SKM-1 (cell line): ENCODE measurements around the gene FAM209A.
A peak's percentile ranks its signal among the peaks of the same experiment; 100 is the strongest.
"Not testable (repeated sequence)": the region's sequence is repeated elsewhere in the genome, so short reads cannot be mapped to it uniquely, and the experiment has no call there.

ENCODE experiments used
- DNase-seq: peaks from one replicate; lab custom pipeline; 2025; ENCODE audit not compliant: unreplicated experiment; lab: John Stamatoyannopoulos, UW

FAM209A gene, protein sequence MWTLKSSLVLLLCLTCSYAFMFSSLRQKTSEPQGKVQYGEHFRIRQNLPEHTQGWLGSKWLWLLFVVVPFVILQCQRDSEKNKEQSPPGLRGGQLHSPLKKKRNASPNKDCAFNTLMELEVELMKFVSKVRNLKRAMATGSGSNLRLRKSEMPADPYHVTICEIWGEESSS

DNA sequence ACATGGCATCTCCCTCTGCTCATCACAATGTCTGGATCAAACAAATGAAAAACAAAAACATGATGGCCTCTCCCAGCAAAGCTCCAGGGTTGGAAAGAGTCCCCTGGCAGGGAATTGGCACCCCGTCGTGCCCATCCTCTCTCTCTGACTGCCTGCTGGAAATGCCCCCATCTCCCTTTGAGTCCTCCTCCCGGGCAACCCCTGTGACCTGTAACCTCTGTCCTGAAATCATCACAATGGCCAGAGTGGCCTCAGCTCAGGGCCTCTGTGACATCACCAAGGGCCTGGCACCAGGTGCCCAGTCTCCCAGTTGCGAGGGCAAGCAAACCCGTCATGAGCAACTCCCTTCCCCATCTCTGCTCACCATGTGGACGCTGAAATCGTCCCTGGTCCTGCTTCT is at the start of gene FAM209A:
Gene FAM209A (plus strand): TSS at position 301 of the 400 bp plus-strand sequence. CDS start 65 bp downstream, at position 366.
- DNase-seq = not testable (repeated sequence)

- no peak for DNase-seq
These were observed 40.6 kb upstream of the FAM209A start for GRCh38 chr20:56483970-56484369.

GRCh38 chr20:56487216-56487615 is 37.3 kb upstream of the FAM209A start:
- peak; percentile 8 for DNase-seq

GRCh38 chr20:56488566-56488965 is 36.0 kb upstream of the FAM209A start:
- no peak for DNase-seq

- DNase-seq = no peak
These were observed 23.4 kb upstream of the FAM209A start for GRCh38 chr20:56501116-56501515.

- DNase-seq = no peak
These were observed 20.6 kb upstream of the FAM209A start for GRCh38 chr20:56503916-56504315.

DNA sequence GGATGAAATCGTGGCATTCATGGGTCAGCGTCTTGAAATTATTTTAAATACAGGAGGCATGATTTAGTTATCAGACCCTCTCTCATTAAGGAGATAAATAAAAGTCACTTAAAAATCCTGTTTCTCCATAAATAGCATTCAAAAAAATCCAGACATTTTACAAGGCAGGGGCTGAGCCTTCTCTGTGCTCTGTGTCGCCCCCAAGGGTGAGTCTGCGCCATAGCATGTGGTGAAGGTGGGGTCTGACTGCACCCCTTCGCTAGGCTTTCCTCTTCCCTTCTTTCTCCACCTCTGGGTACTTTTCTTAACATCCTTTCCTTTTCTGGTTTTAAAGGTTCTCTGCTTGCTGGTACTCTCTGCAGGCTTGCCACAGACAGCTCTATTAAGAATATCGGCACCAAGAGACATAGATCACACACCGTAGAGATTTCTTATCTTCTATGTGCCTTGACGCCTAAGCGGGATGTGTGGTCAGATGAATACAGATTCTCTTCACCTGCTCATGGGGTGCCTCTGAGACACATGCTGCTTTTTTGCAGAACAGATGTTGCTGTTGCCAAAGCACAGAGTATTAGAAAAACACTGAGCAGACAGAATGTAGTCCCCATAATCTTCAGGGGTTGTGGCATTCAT is 20.1 kb upstream of the FAM209A start:
- DNase-seq = no peak

GRCh38 chr20:56506103-56506502 is 18.4 kb upstream of the FAM209A start:
- no peak for DNase-seq

DNA sequence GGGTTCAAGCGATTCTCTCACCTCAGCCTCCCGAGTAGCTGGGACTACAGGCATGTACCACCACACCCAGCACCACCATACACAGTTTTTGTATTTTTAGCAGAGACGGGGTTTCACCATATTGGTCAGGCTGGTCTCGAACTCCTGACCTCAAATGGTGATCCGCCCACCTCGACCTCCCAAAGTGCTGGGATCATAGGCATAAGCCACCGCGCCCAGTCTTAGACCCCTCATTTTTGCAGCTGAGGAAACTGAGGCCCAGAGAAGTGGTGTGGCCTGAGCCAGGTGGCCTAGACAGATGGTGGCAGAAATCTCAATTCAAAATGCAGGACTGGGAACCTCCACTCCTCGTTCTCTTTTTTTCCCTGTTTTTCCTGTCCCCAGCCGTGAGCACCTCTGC is 12.6 kb upstream of the FAM209A start:
- no peak for DNase-seq

DNA sequence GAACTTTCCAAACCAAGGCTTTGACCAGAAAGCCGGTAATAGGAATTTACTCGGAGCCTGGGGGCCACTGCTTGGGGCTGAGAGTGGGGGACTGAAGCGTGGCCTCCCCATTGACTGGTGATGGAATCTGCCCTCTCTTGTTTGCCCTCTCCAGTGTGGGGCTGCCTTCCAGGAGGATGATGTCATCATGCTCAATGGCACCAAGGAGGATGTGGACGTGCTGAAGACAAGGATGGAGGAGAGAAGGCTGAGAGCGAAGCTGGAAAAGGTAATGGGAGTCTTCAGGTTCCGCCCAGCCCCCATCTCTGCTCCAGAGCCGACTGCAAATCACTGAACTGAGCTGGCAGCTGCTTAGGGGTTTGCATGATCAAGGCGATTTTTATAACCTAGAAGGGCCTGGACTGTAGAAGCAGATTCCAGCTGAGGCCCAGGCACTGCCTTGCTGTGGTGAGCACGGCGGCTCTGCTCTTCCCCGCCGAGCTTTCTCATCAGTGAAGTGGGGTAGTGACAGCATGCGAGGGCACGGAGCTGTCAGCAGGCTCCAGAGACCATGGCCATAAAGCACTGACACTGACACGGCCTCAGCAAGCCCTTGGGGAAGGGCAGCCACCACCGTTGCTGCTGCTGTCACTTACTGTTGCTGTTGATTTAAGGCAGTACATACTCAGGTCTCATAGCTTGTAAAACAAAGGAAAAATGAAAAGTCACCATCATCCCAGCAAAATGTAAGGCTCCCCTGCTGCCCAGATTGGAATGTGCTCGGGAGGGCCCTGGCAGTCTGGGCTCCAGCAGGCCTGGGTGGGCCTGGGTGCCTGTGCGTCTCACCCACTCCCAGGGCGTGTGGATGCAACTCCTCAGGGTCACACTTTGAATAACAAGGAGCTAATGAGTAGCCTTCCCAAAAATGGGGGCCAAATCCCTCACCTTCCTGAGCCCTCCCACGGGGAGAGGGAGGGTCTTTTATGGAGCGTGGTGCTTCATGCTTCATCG is 11.1 kb upstream of the FAM209A start:
- DNase-seq = no peak

GRCh38 chr20:56516631-56517030 is 7.9 kb upstream of the FAM209A start:
- DNase-seq = no peak

- no peak for DNase-seq
These were observed 7.3 kb upstream of the FAM209A start for GRCh38 chr20:56517211-56517610.

DNA sequence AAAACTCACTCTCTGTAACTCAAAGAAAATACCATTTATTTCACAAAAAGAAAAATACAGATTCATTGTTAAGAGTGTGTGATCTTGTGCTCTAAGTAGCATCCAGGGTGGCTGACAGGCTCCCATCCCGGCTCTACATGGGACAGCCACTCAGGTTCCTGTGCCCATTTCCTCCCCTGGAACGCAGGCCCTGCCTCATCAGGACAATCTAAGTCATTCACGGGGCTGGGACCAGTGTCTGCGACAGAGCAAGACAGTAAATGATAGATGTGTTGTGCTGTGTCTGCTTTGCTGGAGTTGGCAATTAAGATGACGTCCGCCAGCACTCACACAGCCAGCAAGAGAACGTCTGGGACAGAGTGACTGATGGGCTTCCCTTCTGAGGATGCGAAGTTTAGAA is 6.9 kb upstream of the FAM209A start:
- DNase-seq = no peak

DNA sequence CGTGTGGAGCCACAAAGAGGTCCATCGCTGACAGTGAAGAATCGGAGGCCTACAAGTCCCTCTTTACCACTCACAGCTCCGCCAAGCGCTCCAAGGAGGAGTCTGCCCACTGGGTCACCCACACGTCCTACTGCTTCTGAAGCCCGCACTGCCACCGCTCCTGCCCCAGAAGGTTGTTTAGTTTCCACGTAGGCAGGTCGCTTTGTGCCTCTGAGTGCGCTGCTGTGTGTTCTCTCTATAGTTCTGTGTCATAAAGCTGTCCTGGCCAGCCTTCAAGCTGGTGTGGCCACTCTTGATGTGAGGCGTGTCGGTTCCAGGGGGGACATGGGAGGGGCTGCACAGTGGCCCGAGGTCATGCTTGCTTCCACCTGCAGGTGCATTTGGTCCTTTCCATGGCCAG is 6.4 kb upstream of the FAM209A start:
- no peak for DNase-seq

DNA sequence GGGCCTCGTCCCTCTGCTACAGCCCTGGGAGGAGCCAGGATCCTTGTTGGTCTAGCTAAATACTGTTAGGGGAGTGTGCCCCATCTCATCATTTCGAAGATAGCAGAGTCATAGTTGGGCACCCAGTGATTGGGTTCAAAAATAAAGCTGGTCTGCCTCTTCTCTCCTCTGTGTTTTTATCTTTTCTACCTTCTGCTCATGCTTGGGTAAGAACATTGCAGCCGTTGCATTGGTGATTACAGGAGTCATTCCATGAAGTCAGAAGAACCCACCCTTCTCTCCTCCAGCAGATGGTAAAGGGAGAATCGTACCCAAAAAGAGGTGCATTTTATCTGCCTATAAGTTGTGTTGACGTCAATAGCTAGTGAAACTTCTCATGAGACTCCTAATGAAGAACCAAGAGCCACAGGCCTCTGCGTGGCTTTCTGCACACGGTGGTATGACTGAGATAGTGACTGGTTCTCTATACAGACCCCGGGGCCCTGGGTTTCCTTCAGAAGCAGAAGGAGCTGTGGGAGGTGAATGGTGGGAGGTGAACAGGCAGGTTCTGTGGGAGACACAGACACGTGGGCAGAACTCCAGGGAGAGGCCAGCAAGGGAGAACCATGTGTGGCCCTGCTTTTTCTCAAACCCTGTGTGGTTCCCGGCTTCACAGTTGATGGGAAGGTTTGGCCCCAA is 5.7 kb upstream of the FAM209A start:
- DNase-seq = no peak

DNA sequence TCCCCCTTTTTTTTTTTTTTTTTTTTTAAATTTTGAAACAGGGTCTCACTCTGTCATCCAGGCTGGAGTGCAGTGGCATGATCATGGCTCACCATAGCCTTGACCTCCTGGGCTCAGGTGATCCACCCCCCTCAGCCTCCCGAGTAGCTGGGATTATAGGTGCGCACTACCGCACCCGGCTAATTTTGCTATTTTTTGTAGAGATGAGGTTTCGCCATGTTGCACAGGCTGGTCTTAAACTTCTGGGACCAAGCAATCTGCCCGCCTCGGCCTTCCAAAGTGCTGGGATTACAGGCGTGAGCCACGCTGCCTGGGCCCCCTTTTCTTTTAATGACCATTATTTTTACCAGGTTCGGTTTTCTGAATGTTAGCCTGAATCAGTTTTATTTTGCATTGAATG is 5.0 kb upstream of the FAM209A start:
- DNase-seq = no peak

GRCh38 chr20:56520180-56520579 is 4.4 kb upstream of the FAM209A start:
- DNase-seq = no peak

DNA sequence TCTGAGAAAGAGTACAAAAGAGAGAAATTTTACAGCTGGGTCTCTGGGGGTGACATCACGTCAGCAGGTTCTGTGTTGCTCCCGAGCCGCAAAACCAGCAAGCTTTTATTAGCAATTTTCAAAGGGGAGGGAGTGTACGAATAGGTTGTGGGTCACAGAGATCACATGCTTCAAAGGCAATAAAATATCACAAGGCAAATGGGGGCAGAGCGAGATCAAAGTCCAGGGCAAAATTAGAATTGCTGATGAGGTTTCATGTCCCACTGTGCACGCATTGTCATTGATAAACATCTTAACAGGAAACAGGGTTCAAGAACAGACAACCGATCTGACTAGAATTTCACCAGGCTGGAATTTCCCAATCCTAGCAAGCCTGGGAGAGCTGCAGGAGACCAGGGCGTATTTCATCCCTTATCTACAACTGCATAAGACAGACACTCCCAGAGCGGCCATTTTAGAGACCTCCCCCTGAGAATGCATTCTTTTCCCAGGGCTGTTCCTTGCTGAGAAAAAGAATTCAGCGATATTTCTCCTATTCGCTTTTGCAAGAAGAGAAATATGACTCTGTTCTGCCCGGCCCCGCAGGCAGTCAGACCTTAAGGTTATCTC is 3.7 kb upstream of the FAM209A start:
- not testable (repeated sequence) for DNase-seq

DNA sequence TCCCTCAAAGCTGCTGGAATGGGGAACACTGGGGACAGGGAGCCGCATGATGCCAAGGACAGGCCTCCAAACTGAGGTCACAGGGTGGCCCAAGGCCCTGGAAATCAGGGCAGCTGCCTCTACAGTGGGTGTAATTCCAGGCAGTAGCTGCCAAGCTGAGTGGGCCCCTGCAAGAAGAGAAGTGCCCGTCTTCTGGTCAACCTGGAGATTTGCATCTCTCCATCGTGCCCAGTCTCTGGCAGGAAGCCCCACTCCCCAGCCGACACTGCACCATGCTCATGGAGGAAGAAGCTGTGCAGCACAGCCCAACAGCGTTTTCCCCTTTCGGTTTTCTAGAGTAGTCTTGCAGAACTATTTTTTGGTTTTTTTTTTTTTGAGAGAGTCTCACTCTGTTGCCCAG is 2.2 kb upstream of the FAM209A start:
- no peak for DNase-seq

DNA sequence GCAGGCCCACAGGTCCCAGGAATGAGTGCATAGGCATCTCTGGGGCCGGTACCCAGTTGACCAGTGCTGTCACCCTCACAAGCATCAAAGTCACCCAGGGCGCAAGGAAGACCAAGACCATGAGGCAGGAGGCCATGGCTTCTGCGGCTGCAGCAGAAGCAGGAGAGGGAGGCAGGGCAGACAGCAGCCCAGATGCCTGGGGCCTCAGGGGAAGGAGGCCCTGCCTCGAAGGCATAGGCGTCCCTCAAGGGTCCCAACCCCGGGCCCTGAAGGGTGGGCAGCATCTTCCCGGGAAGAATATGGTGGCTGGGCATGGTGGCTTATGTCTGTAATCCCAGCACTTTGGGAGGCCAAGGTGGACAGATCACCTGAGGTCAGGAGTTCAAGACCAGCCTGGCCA is 3.0 kb downstream of the FAM209A start:
- no peak for DNase-seq

GRCh38 chr20:56532946-56533345 is 8.4 kb downstream of the FAM209A start, which contains the start of gene FAM209B:
TSS of gene FAM209B (plus strand) at chr20:56533246. CDS start at chr20:56533342, 96 bp downstream.
- DNase-seq = not testable (repeated sequence)
